NT2/D1 (cell line): Measurements from ENCODE around the gene BRPF3.

Experiments
- SUZ12 ChIP-seq: IDR thresholded peaks from 2 replicates; pipeline ENCODE4 v1.6.1; 2011; ENCODE audit not compliant: insufficient read length, insufficient read depth; ENCODE audit errors: extremely low read depth
- ZNF274 ChIP-seq: IDR thresholded peaks from 2 replicates; pipeline ENCODE4 v1.6.1; 2011; ENCODE audit warnings: mild to moderate bottlenecking, low read depth, low read length

GRCh38 chr6:36210886-36211595 is 14.5 kb downstream of the BRPF3 start:
- TF ChIP-seq ZNF274 (no peak), SUZ12 (no peak)
